Muscle layer of duodenum (tissue), 2 donors: ENCODE measurements around the gene RNASET2.
"Not testable (repeated sequence)": the region's sequence is repeated elsewhere in the genome, so short reads cannot be mapped to it uniquely, and the experiment has no call there.

ENCODE experiments used
- H3K27ac ChIP-seq: one replicate; pipeline ENCODE4 v1.7.0; 2013; ENCODE audit warnings: mild to moderate bottlenecking, low read length
- H3K27me3 ChIP-seq: one replicate; pipeline ENCODE4 v1.7.0; 2013; ENCODE audit warnings: low read depth, mild to moderate bottlenecking, control low read depth, low read length
- H3K36me3 ChIP-seq, 2 donors: one replicate each; pipeline ENCODE4 v1.7.0; 2013; ENCODE audit warnings: low read length in 2 of 2, control low read depth in 1 of 2, mild to moderate bottlenecking in 1 of 2; ENCODE audit not compliant: insufficient read depth in 2 of 2, control insufficient read depth in 1 of 2
- H3K4me1 ChIP-seq, 2 donors: one replicate each; pipeline ENCODE4 v1.7.0; 2013; ENCODE audit warnings: low read length in 2 of 2, mild to moderate bottlenecking in 2 of 2, control low read depth in 1 of 2, moderate library complexity in 1 of 2; ENCODE audit not compliant: insufficient read depth in 2 of 2, control insufficient read depth in 1 of 2
- H3K4me3 ChIP-seq, 2 donors: one replicate each; pipeline ENCODE4 v1.7.0; 2013; ENCODE audit warnings: low read length in 2 of 2, low read depth in 1 of 2, mild to moderate bottlenecking in 1 of 2
- H3K9me3 ChIP-seq, 2 donors: one replicate each; pipeline ENCODE4 v1.7.0; 2013; ENCODE audit warnings: low read length in 2 of 2, control low read depth in 1 of 2, mild to moderate bottlenecking in 1 of 2; ENCODE audit not compliant: control insufficient read depth in 1 of 2
- donor health status: healthy.

The RNASET2 gene

DNA sequence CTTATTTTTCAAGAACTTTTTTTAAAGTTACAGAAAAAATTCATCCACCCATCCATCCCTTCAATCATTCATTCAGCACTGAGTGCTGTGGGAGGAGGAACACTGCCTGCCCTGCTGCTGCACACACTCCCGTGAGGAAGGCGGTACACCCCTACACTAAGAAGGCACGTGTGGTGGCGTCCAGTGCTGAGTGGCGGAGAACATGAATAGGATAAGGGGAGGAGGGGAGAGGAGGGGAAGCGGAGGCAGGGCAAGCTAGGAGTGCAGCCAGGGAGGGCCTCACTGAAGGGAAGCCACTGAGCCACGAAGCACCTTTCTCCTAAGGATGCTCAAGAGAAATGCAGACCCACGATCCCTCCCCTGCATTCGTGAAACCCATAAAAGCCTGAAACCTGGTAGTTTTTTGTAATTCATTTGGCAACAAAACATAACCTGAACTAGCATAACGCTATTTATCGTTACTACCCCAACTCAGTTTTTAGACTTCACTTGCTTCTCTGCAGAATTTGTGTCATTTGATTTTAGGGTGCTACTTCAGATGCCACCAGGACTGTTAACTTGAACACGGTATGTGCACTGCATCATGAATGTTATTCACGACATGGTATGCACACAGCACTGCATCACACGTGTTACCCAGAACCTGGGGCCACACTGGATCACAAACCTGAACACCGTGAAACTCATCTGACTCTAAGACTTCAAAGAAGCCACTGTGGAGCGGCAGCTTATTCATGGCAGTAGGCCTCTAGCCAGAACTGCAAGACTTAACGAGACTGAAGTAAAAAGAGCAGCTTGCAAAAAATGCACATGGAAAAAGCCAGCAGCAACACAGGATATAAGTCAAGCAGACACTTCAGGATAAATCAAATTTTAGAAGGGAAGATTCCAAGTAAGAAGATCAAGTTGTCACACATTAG lies 3.5 kb downstream of the RNASET2 start:
- Histone ChIP-seq H3K4me3 (no peak overlapping the region), H3K4me1 (peaks cover 5 to 15% of the 10 kb centered on the region in 2 donors), H3K9me3 (no peaks in the 10 kb centered on the region), H3K27me3 (no peaks in the 10 kb centered on the region), H3K36me3 (peaks cover 0 to 4% of the 10 kb centered on the region in 2 donors), H3K27ac (no peak overlapping the region)

DNA sequence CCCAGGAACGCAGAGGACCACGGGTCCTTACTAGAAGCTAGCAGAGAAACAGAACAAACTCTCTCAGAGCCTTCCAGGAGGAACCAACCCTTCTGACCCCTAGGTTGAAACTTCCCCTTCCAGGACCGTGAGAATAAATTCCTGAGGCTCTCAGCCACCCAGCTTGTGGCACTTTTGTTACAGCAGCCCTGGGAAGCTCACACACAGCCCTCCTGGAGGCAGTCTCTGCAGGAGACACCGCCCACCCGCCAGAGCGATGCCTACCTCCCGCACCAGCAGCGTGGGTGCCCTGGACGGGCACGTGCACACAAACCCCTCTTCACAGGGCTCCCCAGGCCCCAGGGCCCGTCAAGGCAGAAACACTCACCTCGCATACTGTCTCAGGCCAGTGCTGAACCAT lies 4.2 kb downstream of the RNASET2 start:
- H3K4me1 ChIP-seq: peaks cover 0 to 8% of the 10 kb centered on the region in 2 donors
- H3K27ac ChIP-seq: no peak overlapping the region
- H3K27me3 ChIP-seq: no peaks in the 10 kb centered on the region
- no peak overlapping the region for H3K4me3 ChIP-seq
- no peaks in the 10 kb centered on the region for H3K9me3 ChIP-seq
- H3K36me3 ChIP-seq: peaks cover 0 to 10% of the 10 kb centered on the region in 2 donors

DNA sequence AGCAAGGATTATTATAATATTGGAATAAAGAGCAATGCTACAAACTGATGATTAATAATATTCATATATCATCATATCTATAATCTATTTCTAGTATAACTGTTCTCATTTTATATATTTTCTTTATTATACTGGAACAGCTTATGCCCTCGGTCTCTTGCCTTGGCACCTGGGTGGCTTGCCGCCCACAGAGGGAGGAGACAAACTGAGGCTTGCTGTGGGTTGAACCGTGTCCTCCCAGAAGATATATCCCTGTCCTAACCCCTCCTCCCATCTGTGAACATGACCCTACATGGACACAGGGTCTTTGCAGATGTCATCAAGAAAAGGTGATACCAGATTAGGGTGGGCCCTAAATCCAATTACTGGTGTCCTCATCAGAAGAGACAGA lies 4.7 kb downstream of the RNASET2 start:
- Histone ChIP-seq H3K27ac (no peak overlapping the region), H3K9me3 (no peaks in the 10 kb centered on the region), H3K36me3 (peaks cover 0 to 15% of the 10 kb centered on the region in 2 donors), H3K4me3 (no peak overlapping the region), H3K27me3 (no peaks in the 10 kb centered on the region), H3K4me1 (peaks cover 0 to 6% of the 10 kb centered on the region in 2 donors)

DNA sequence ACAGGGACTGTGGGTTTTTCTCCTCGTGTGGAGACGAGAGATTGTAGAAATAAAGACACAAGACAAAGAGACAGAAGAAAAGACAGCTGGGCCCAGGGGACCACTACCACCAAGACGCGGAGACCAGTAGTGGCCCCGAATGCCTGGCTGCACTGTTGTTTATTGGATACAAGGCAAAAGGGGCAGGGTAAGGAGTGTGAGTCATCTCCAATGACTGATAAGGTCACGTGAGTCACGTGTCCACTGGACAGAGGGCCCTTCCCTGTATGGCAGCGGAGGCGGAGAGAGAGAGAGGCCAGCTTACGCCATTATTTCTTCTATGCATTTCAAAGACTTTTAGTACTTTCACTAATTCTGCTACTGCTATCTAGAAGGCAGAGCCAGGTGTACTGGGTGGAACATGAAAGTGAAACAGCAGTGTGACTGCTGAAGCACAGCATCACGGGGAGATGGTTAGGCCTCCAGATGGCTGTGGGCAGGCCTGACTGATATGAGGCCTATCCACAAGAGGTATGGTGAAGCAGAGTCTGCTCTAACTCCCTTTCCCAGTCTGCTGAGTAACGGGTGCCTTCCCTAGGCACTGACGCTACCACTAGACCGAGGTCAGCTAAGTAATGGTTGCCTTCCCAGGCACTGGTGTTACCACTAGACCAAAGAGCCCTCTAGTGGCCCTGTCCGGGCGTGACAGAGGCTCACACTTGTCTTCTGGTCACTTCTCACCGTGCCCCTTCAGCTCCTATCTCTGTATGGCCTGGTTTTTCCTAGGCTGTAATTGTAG lies 5.3 kb downstream of the RNASET2 start:
- not testable (repeated sequence) for H3K9me3 ChIP-seq, H3K4me3 ChIP-seq, H3K4me1 ChIP-seq, H3K27me3 ChIP-seq
- peak overlapping the region; percentile 39 for H3K27ac ChIP-seq
- H3K36me3 ChIP-seq: peaks cover 4 to 16% of the 10 kb centered on the region in 2 donors

DNA sequence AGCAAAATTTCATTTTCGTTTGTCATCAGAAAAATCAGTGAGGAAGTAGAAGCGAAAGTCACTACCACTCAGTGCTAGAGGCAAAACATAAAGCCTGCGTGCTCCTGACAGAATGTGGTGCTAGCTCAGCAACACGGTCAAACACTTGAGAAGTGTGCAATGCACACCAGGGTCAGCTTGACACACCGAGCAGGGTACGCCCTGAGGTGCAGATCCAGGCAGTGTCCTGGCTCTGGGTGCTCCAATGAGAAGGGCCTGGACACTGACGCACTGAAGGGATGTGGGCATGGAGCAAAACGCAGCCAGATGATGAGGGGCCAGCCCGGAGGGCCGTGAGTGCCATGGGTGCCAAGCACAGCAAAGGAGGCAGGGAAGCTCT lies 5.9 kb downstream of the RNASET2 start:
- H3K4me1 ChIP-seq: peaks cover 0 to 1% of the 10 kb centered on the region in 2 donors
- peak overlapping the region; percentile 24 for H3K27ac ChIP-seq
- H3K36me3 ChIP-seq: peaks cover 9 to 20% of the 10 kb centered on the region in 2 donors
- H3K9me3 ChIP-seq: no peaks in the 10 kb centered on the region
- no peak overlapping the region for H3K4me3 ChIP-seq
- no peaks in the 10 kb centered on the region for H3K27me3 ChIP-seq

DNA sequence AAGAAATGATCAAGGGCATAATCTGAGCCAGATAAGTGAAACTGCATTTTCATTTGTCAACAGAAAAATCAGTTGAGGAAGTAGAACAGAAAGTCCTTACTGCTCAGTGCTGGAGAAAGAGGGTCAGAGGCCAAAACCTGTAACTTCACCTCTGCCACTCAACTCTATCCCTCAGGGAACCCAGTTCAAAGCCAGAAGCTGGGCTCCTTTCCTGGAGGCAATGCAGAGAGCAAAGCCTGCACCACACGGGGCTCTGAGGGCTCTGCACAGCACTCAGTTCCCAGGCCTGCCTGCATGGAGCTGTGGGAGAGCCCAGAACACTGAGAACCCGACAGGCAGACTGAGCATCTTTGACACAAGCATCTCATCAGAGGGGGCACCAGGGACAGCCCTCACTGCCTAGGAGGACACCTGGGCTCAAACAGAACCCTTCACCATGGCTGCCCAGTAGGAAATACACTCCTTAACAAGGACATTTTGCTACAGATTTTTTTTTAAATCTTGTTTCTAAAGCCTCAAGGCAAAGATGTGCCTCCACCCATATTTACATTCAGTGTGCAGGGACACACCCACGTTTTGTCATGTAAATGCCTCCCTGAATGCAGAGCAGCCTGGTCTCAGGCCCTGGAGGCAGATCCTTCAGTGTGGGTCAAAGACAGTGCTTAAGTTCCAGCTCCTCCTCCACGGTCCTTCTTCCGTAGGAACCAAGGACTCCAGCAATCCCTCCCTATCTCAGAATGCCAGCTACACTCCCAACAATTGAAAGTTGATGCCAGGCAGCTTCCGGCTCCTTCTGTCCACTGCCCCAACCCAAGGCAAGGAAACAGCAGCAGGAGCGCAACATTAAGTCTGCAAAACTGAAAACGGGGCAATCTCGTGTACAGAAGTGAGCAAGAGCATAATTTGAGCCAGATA lies 6.6 kb downstream of the RNASET2 start:
- peak overlapping the region in 1 of 2 donors; percentile 14 for H3K4me3 ChIP-seq
- H3K36me3 ChIP-seq: peaks cover 9 to 20% of the 10 kb centered on the region in 2 donors
- H3K27me3 ChIP-seq: no peaks in the 10 kb centered on the region
- H3K27ac ChIP-seq: peak overlapping the region; percentile 24
- no peaks in the 10 kb centered on the region for H3K9me3 ChIP-seq
- no peaks in the 10 kb centered on the region for H3K4me1 ChIP-seq

DNA sequence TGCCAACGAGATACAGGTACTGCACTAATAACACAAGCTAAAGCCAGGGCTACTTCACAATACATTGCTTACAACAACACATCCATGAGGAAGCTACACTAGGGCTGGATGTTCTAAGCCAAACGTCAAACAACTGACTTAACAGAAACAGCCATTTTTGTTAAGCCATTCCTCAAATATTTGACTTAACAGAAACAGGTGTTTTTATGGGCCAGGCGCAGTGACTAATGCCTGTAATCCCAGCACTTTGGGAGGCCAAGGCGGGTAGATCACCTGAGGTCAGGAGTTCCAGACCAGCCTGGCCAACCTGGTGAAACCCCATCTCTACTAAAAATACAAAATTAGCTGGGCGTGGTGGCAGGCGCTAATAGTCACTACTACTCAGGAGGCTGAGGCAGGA lies 7.6 kb downstream of the RNASET2 start:
- not testable (repeated sequence) for H3K27me3 ChIP-seq, H3K4me3 ChIP-seq, H3K9me3 ChIP-seq, H3K4me1 ChIP-seq, H3K27ac ChIP-seq
- H3K36me3 ChIP-seq: peaks cover 9 to 20% of the 10 kb centered on the region in 2 donors

DNA sequence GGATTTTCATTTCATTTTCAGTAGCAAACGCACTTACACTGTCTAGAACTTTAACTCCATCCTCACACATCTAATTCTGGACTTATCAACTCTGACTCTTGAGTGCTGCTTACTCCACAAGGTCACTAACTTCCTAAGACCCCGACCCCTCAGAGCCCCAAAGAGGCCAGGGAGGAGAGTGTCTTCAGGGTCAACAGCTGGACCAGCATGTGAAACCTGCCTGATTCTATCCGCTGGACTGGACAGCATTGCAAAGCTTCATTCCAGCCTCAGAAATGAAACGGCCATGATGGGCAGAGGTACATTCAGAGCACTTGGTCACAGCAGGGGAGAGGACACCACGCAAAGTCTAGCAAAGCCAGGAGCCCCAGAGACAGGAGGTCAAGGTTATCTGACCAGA lies 9.1 kb downstream of the RNASET2 start:
- Histone ChIP-seq H3K4me1 (no peaks in the 10 kb centered on the region), H3K27me3 (no peaks in the 10 kb centered on the region), H3K4me3 (no peak overlapping the region), H3K27ac (no peak overlapping the region), H3K36me3 (peaks cover 9 to 16% of the 10 kb centered on the region in 2 donors), H3K9me3 (no peaks in the 10 kb centered on the region)

DNA sequence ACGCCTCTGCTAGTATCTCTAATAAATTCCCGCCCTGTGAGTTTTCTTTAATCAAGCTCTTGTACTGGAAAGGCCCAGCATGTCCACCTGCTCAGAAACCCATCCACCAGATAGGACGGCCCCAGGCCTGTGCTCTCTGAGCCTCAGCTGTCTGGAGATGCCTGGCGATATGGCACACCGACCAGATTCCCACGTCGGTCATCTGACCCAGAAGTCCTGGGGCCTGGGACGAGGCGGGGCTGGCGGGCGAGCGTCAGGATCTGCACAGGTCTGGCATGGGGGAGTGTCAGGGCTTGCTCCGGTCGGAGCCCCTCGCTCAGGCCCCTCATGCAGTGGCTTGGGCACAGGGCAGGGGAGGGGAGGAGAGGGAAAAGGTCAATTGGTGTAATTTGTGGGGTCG lies 10.2 kb downstream of the RNASET2 start:
- no peaks in the 10 kb centered on the region for H3K27me3 ChIP-seq
- no peak overlapping the region for H3K27ac ChIP-seq
- H3K4me3 ChIP-seq: no peak overlapping the region
- H3K36me3 ChIP-seq: peaks cover 9 to 16% of the 10 kb centered on the region in 2 donors
- no peaks in the 10 kb centered on the region for H3K4me1 ChIP-seq
- no peaks in the 10 kb centered on the region for H3K9me3 ChIP-seq

DNA sequence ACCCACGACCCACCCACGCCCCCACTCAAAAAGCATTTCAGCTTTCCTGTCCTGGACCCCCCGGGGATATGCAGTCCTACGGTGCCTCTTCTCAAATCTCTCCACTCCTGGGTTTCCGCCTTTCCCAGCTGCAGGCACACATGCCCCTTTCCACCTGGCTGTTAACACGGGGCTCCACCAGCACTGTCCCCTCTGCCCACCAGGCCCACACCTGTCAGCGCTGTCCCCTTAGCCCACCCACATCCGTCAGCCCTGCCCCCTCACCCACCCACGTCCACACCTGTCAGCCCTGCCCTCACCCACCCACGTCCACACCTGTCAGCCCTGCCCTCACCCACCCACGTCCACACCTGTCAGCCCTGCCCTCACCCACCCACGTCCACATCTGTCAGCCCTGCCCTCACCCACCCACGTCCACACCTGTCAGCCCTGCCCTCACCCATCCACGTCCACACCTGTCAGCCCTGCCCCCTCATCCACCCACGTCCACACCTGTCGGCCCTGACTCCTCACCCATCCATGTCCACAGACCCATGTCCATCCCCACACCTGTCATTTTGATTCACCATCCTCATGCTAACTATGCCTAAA lies 11.6 kb downstream of the RNASET2 start:
- Histone ChIP-seq H3K36me3 (peaks cover 9 to 18% of the 10 kb centered on the region in 2 donors), H3K4me3 (no peak overlapping the region), H3K27me3 (no peaks in the 10 kb centered on the region), H3K9me3 (no peaks in the 10 kb centered on the region), H3K4me1 (no peaks in the 10 kb centered on the region), H3K27ac (no peak overlapping the region)
